ENCODE measurements around the gene SRSF2.

Gene SRSF2

GRCh38 chr17:76758570-76758969 lies 21.4 kb upstream of the SRSF2 start:
- Histone ChIP-seq H3K36me3 (ENCODE audit: insufficient read depth, low read length) (no peaks in the 10 kb centered on the region; the same call in 1 of the 2 replicates), H2AFZ (ENCODE audit: low read length) (no peak overlapping the region), H4K20me1 (ENCODE audit: insufficient read depth, low read length, poor library complexity, severe bottlenecking) (no peaks in the 10 kb centered on the region), H3K9me3 (ENCODE audit: insufficient read depth, low read depth, low read length) (no peaks in the 10 kb centered on the region), H3K79me2 (ENCODE audit: insufficient read depth, low read length) (no peaks in the 10 kb centered on the region), H3K9ac (ENCODE audit: low read depth, low read length, poor library complexity, severe bottlenecking) (no peak overlapping the region), H3K4me2 (ENCODE audit: low read depth, low read length, poor library complexity, severe bottlenecking) (no peak overlapping the region), H3K4me1 (ENCODE audit: insufficient read depth, low read length, poor library complexity, severe bottlenecking) (peaks cover 4% of the 10 kb centered on the region), H3K4me3 (ENCODE audit: low read length, poor library complexity, severe bottlenecking) (no peak overlapping the region), H3K27me3 (ENCODE audit: insufficient read depth, low read length, poor library complexity, severe bottlenecking) (no peaks in the 10 kb centered on the region), H3K9me2 (replicated peaks; ENCODE audit: low read depth, low read length) (no peaks in the 10 kb centered on the region), H3F3A (ENCODE audit: low read depth) (no peaks in the 10 kb centered on the region)
- no peak for TF ChIP-seq CTCF (conservative IDR thresholded peaks at IDR 0.05; ENCODE audit: low read length)
- TF ChIP-seq EZH2phosphoT487 (IDR thresholded peaks at IDR 0.05; ENCODE audit: borderline replicate concordance), result no peak

- Histone ChIP-seq H4K20me1 (ENCODE audit: insufficient read depth, low read length, poor library complexity, severe bottlenecking) (no peaks in the 10 kb centered on the region), H3K9me3 (ENCODE audit: insufficient read depth, low read depth, low read length) (no peaks in the 10 kb centered on the region), H3K36me3 (ENCODE audit: insufficient read depth, low read length) (no peaks in the 10 kb centered on the region; the same call in 1 of the 2 replicates), H2AFZ (ENCODE audit: low read length) (no peak overlapping the region), H3K4me3 (ENCODE audit: low read length, poor library complexity, severe bottlenecking) (no peak overlapping the region), H3K27me3 (ENCODE audit: insufficient read depth, low read length, poor library complexity, severe bottlenecking) (no peaks in the 10 kb centered on the region), H3K79me2 (ENCODE audit: insufficient read depth, low read length) (no peaks in the 10 kb centered on the region), H3K4me2 (ENCODE audit: low read depth, low read length, poor library complexity, severe bottlenecking) (no peak overlapping the region), H3K9me2 (replicated peaks; ENCODE audit: low read depth, low read length) (no peaks in the 10 kb centered on the region), H3F3A (ENCODE audit: low read depth) (no peaks in the 10 kb centered on the region), H3K9ac (ENCODE audit: low read depth, low read length, poor library complexity, severe bottlenecking) (no peak overlapping the region), H3K4me1 (ENCODE audit: insufficient read depth, low read length, poor library complexity, severe bottlenecking) (peaks cover 4% of the 10 kb centered on the region)
- no peak for TF ChIP-seq EZH2phosphoT487 (IDR thresholded peaks at IDR 0.05; ENCODE audit: borderline replicate concordance)
- TF ChIP-seq CTCF (conservative IDR thresholded peaks at IDR 0.05; ENCODE audit: low read length), result no peak
Observed at GRCh38 chr17:76757256-76757655, 20.1 kb upstream of the SRSF2 start.

GRCh38 chr17:76755285-76755684 lies 18.2 kb upstream of the SRSF2 start:
- Histone ChIP-seq H3K4me1 (ENCODE audit: insufficient read depth, low read length, poor library complexity, severe bottlenecking) (peaks cover 4% of the 10 kb centered on the region), H2AFZ (ENCODE audit: low read length) (no peak overlapping the region), H3K9ac (ENCODE audit: low read depth, low read length, poor library complexity, severe bottlenecking) (no peak overlapping the region), H3K79me2 (ENCODE audit: insufficient read depth, low read length) (no peaks in the 10 kb centered on the region), H3K36me3 (ENCODE audit: insufficient read depth, low read length) (no peaks in the 10 kb centered on the region; the same call in 1 of the 2 replicates), H3K27me3 (ENCODE audit: insufficient read depth, low read length, poor library complexity, severe bottlenecking) (no peaks in the 10 kb centered on the region), H3K9me3 (ENCODE audit: insufficient read depth, low read depth, low read length) (no peaks in the 10 kb centered on the region), H3K4me3 (ENCODE audit: low read length, poor library complexity, severe bottlenecking) (no peak overlapping the region), H3F3A (ENCODE audit: low read depth) (no peaks in the 10 kb centered on the region), H3K4me2 (ENCODE audit: low read depth, low read length, poor library complexity, severe bottlenecking) (no peak overlapping the region), H4K20me1 (ENCODE audit: insufficient read depth, low read length, poor library complexity, severe bottlenecking) (no peaks in the 10 kb centered on the region), H3K9me2 (replicated peaks; ENCODE audit: low read depth, low read length) (no peaks in the 10 kb centered on the region)
- TF ChIP-seq EZH2phosphoT487 (IDR thresholded peaks at IDR 0.05; ENCODE audit: borderline replicate concordance) (no peak), CTCF (conservative IDR thresholded peaks at IDR 0.05; ENCODE audit: low read length) (no peak)
